CD14-positive monocyte (primary cell): ENCODE data around the gene EIF1AD. TPM values are rescaled to one million over a fixed set of nuclear protein-coding genes. Genes with fewer than 3 reads are reported as not detected.

Source experiments
- DNase-seq, 3 donors: peaks; one replicate each; pipeline ENCODE4 v3.0.0-alpha.2; 2011 to 2022
- H2AFZ ChIP-seq: 2 replicates; pipeline ENCODE4 v1.6.0; 2012; ENCODE audit warnings: mild to moderate bottlenecking, low read depth, low read length, inconsistent platforms; ENCODE audit not compliant: insufficient read depth, poor library complexity, severe bottlenecking
- H3K27ac ChIP-seq, 2 donors: 1 replicate in 1 of 2; 2 replicates in 1 of 2; pipeline ENCODE4 v1.5.1; 2012 to 2013; ENCODE audit warnings: low read length in 2 of 2, control low read depth in 1 of 2, inconsistent platforms in 1 of 2, low read depth in 1 of 2, mild to moderate bottlenecking in 1 of 2
- H3K27me3 ChIP-seq, 2 donors: one replicate each; pipeline versions ENCODE4 v1.6.0 to v1.6.1; 2011 to 2013; ENCODE audit warnings: low read length in 2 of 2; ENCODE audit not compliant: control insufficient read depth in 2 of 2, insufficient read depth in 2 of 2
- H3K36me3 ChIP-seq, 2 donors: replicated peaks in 1 of 2; 1 replicate in 1 of 2; 2 replicates in 1 of 2; pipeline versions ENCODE4 v1.5.1 to v1.6.1; 2012 to 2013; ENCODE audit warnings: low read length in 2 of 2, control low read depth in 1 of 2, inconsistent platforms in 1 of 2, mild to moderate bottlenecking in 1 of 2; ENCODE audit not compliant: insufficient read depth in 2 of 2, control insufficient read depth in 1 of 2
- H3K4me1 ChIP-seq, 2 donors: 1 replicate in 1 of 2; 2 replicates in 1 of 2; pipeline versions ENCODE4 v1.5.1 to v1.6.1; 2012 to 2013; ENCODE audit warnings: low read length in 2 of 2, control low read depth in 1 of 2, inconsistent platforms in 1 of 2, mild to moderate bottlenecking in 1 of 2, moderate library complexity in 1 of 2; ENCODE audit not compliant: insufficient read depth in 2 of 2, control insufficient read depth in 1 of 2
- H3K4me2 ChIP-seq: replicated peaks from 2 replicates; pipeline ENCODE3; 2012; ENCODE audit warnings: low read length, moderate library complexity, mild to moderate bottlenecking; ENCODE audit not compliant: poor library complexity, severe bottlenecking; ENCODE audit errors: extremely low read depth
- H3K4me3 ChIP-seq, 3 experiments: fragments of 200-600 bp in 1 of 3; sonication (generic) in 1 of 3; replicated peaks in 1 of 3; 1 replicate in 2 of 3; 2 replicates in 1 of 3; pipeline ENCODE4 v1.5.1; 2011 to 2013; ENCODE audit warnings: low read length in 3 of 3, mild to moderate bottlenecking in 3 of 3, control low read depth in 2 of 3, low read depth in 2 of 3, inconsistent platforms in 1 of 3, moderate library complexity in 1 of 3
- H3K79me2 ChIP-seq: 2 replicates; pipeline ENCODE4 v1.6.0; 2012; ENCODE audit warnings: mild to moderate bottlenecking, control low read depth, inconsistent platforms, low read length, moderate library complexity; ENCODE audit not compliant: insufficient read depth
- H3K9ac ChIP-seq: 2 replicates; pipeline ENCODE4 v1.6.0; 2017; ENCODE audit warnings: low read length, mild to moderate bottlenecking; ENCODE audit not compliant: insufficient read depth, poor library complexity, severe bottlenecking
- H3K9me3 ChIP-seq, 2 donors: replicated peaks in 1 of 2; 1 replicate in 1 of 2; 2 replicates in 1 of 2; pipeline versions ENCODE4 v1.5.1 to v1.6.1; 2012 to 2013; ENCODE audit warnings: low read length in 2 of 2, control low read depth in 1 of 2; ENCODE audit not compliant: control insufficient read depth in 1 of 2, insufficient read depth in 1 of 2
- H4K20me1 ChIP-seq: 2 replicates; pipeline ENCODE4 v1.6.0; 2012; ENCODE audit warnings: mild to moderate bottlenecking, low read length, control low read depth, moderate library complexity; ENCODE audit not compliant: insufficient read depth
- H3K27ac Mint-ChIP-seq, 7 donors: one replicate each; pipeline ENCODE4 v1.8.0; 2020; ENCODE audit warnings: mild to moderate bottlenecking in 7 of 7, mixed read lengths in 7 of 7, moderate library complexity in 6 of 7, inconsistent platforms in 2 of 7
- H3K27me3 Mint-ChIP-seq, 3 donors: one replicate each; pipeline ENCODE4 v1.8.0; 2021 to 2022; ENCODE audit warnings: low read depth in 3 of 3, mild to moderate bottlenecking in 3 of 3, mixed read lengths in 3 of 3, moderate library complexity in 3 of 3, inconsistent platforms in 1 of 3
- H3K36me3 Mint-ChIP-seq, 2 donors: one replicate each; pipeline ENCODE4 v1.8.0; 2020; ENCODE audit warnings: mixed read lengths in 2 of 2, inconsistent platforms in 1 of 2, mild to moderate bottlenecking in 1 of 2
- H3K4me1 Mint-ChIP-seq: one replicate; pipeline ENCODE4 v1.8.0; 2020; ENCODE audit warnings: mild to moderate bottlenecking, mixed read lengths
- H3K4me3 Mint-ChIP-seq, 2 donors: one replicate each; pipeline ENCODE4 v1.8.0; 2020; ENCODE audit warnings: mild to moderate bottlenecking in 2 of 2, mixed read lengths in 2 of 2, moderate library complexity in 1 of 2
- H3K9me3 Mint-ChIP-seq, 7 donors: one replicate each; pipeline ENCODE4 v1.8.0; 2020 to 2022; ENCODE audit warnings: mixed read lengths in 7 of 7, mild to moderate bottlenecking in 6 of 7, moderate library complexity in 6 of 7, inconsistent platforms in 2 of 7
- WGBS: methylation state at CpG from one replicate; pipeline ENCODE4 v1.1.5; 2013; ENCODE audit warnings: missing lambda C conversion rate; ENCODE audit not compliant: insufficient coverage; 5-methylcytosine and 5-hydroxymethylcytosine counted together
- intact Hi-C, 2 donors: fragments of 100-400 bp; cut with micrococcal nuclease; formaldehyde crosslinking; loops; one replicate each; pipeline versions ENCODE4 v1.15.0 to v1.15.1; 2023
- polyA minus RNA-seq: library from RNA; depleted of rRNA, polyadenylated mRNA; stranded (reverse); fragments of >200 nt; gene quantifications from 2 replicates; pipeline ENCODE4 v1.2.3, GENCODE V29; 2012
- polyA plus RNA-seq, 3 donors: library from polyadenylated mRNA; depleted of rRNA in 1 of 3; unstranded in 2 of 3; stranded (reverse) in 1 of 3; fragments of 300-500 nt in 2 of 3; fragments of >200 nt in 1 of 3; fragmentation: Illumina TruSeq in 2 of 3; gene quantifications; 1 replicate in 2 of 3; 2 replicates in 1 of 3; pipeline ENCODE4 v1.2.3, GENCODE V29; 2012 to 2021
- total RNA-seq, 12 experiments: library from RNA in 1 of 12; stranded (reverse) in 1 of 12; fragments of 120-200 nt in 1 of 12; gene quantifications; one replicate each; pipeline ENCODE4 v1.2.4 and lab custom pipeline; 2013 to 2026; ENCODE audit warnings: mixed read lengths in 6 of 12, inconsistent platforms in 1 of 12
- TF ChIP-seq, protein P1 (sequence below): fragments of 200-600 bp; IDR thresholded peaks from one replicate; pipeline ENCODE4 v1.8.0; 2022; ENCODE audit warnings: antibody characterized with exemption, mild to moderate bottlenecking

EIF1AD gene, protein sequence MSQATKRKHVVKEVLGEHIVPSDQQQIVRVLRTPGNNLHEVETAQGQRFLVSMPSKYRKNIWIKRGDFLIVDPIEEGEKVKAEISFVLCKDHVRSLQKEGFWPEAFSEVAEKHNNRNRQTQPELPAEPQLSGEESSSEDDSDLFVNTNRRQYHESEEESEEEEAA
- 31.5 TPM for total RNA-seq (2013)
- polyA plus RNA-seq (10 to 100 TPM; 16.4 to 23.1 (median 18.2) TPM), polyA minus RNA-seq (19.5 and 29.0 TPM in 2 replicates), total RNA-seq (lab: John Stamatoyannopoulos, UW) (15.9 to 53.3 (median 37.5) reads per million in 11 experiments)

DNA sequence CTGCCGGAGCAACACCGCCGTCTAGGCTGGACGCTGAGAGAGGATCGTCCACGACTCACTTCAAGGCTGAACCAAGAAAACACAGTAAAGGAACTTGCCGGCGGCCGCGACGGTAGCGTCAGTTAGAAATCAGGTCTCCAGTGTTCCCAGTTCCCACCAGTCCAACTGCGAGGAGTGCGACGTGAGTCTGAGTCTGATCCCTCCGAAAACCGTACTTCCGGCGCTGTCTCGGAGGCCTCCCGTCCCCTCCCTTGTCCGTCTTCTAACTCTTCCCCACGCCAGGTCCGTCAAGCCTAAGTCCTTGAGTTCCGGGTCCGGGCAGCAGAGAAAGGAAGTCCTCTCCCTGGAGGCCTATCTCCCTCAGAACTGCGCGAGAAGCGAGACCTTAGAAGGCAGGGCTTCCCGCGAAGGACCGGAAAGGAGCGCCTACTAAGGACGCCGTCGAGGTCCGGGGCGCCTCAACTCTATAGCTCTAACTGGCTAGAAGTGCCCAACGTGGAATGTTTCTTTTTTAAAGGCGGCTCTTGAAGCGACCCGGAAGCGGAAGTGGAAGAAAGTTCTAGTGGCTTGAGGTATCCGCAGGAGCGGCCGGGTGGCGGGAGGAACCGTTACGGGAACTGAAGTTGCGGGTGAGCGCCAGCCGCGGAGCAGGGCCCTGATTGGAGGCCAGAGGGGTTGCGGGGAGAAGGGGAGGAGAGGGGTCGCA is at the start of gene EIF1AD, which contains the start of gene BANF1:
TSS of gene EIF1AD (minus strand) at position 216 of the 706 bp plus-strand sequence. CDS start 1,768 bp downstream, outside the sequence.
TSS of gene BANF1 (plus strand) at position 562 of the 706 bp plus-strand sequence. CDS start 748 bp downstream, outside the sequence.
- Histone ChIP-seq H3K27me3 (no peaks in the 10 kb centered on the region), H3K36me3 (peaks cover 40 to 60% of the 10 kb centered on the region in 2 donors), H3K4me3 (peak within 1 kb of the TSS; percentile 62 to 97 (median 95)), H3K4me2 (peak within 1 kb of the TSS; percentile 89), H3K27ac (peak within 1 kb of the TSS; percentile 92 to 95), H3K9me3 (no peaks in the 10 kb centered on the region), H3K79me2 (peaks cover 45% of the 10 kb centered on the region), H3K4me1 (peaks cover 16 to 27% of the 10 kb centered on the region in 2 donors), H3K9ac (peak within 1 kb of the TSS; percentile 86), H4K20me1 (peaks cover 34% of the 10 kb centered on the region), H2AFZ (peak within 1 kb of the TSS; percentile 93)
- intact Hi-C loops, result loop anchor here (2.0 to 5.0 kb wide), 3 partner anchors 21 to 40 kb away; partner anchors contain the start of gene SART1 (in 1 of the 2)
- 0% methylated on average over 55 of the region's 55 CpGs for WGBS
- H3K27ac Mint-ChIP-seq, result peak within 1 kb of the TSS; percentile 98 to 100 (median 100)
- no peaks in the 10 kb centered on the region for H3K9me3 Mint-ChIP-seq
- H3K36me3 Mint-ChIP-seq, result peaks cover 42 to 64% of the 10 kb centered on the region in 2 donors
- DNase-seq, result peak; percentile 91 to 97 (median 95)
- peak within 1 kb of the TSS; percentile 97 to 98 for H3K4me3 Mint-ChIP-seq
- TF ChIP-seq, protein P1, sequence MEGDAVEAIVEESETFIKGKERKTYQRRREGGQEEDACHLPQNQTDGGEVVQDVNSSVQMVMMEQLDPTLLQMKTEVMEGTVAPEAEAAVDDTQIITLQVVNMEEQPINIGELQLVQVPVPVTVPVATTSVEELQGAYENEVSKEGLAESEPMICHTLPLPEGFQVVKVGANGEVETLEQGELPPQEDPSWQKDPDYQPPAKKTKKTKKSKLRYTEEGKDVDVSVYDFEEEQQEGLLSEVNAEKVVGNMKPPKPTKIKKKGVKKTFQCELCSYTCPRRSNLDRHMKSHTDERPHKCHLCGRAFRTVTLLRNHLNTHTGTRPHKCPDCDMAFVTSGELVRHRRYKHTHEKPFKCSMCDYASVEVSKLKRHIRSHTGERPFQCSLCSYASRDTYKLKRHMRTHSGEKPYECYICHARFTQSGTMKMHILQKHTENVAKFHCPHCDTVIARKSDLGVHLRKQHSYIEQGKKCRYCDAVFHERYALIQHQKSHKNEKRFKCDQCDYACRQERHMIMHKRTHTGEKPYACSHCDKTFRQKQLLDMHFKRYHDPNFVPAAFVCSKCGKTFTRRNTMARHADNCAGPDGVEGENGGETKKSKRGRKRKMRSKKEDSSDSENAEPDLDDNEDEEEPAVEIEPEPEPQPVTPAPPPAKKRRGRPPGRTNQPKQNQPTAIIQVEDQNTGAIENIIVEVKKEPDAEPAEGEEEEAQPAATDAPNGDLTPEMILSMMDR, result no peak
- H3K27me3 Mint-ChIP-seq, result no peaks in the 10 kb centered on the region
- peaks cover 18% of the 10 kb centered on the region for H3K4me1 Mint-ChIP-seq

DNA sequence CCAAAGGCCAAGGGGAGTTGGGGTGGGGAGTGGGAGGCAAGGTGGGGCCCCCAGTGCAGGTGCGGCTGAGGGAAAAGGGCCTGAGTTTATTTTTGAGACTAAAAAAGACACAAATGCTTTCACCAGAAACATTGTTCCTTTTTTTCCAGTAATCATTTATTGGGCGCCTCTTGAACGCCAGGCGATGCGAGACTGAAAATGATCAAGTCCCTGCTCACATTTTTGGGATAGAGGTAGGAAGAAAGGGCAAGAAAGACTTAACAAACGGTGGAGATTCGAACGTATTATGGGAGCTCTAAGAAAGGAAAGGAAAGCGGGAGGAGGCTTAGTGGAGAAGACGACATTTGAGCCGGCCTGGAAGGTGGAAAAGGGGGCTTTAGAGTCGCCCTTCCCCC is 49.4 kb upstream of the EIF1AD start:
- Histone ChIP-seq H4K20me1 (peaks cover 5% of the 10 kb centered on the region), H3K4me3 (peak overlapping the region; percentile 91 to 97 (median 94)), H3K36me3 (peaks cover 18 to 22% of the 10 kb centered on the region in 2 donors), H2AFZ (peak overlapping the region; percentile 94), H3K9me3 (no peaks in the 10 kb centered on the region), H3K27ac (peak overlapping the region; percentile 36 to 64), H3K4me2 (peak overlapping the region; percentile 85), H3K79me2 (peaks cover 36% of the 10 kb centered on the region), H3K9ac (peak overlapping the region; percentile 95), H3K4me1 (peaks cover 16 to 26% of the 10 kb centered on the region in 2 donors), H3K27me3 (peaks cover 2 to 19% of the 10 kb centered on the region in 2 donors)
- intact Hi-C loops, result no loop called here
- Mint-ChIP-seq H3K36me3 (peaks cover 23 to 31% of the 10 kb centered on the region in 2 donors), H3K27ac (peak overlapping the region; percentile 70 to 98 (median 85)), H3K27me3 (peaks cover 18 to 22% (median 18%) of the 10 kb centered on the region in 3 donors), H3K9me3 (peaks cover 0 to 4% (median 0%) of the 10 kb centered on the region in 7 donors), H3K4me1 (peaks cover 20% of the 10 kb centered on the region), H3K4me3 (peak overlapping the region; percentile 91 to 97)
- 8% methylated on average over 10 of the region's 12 CpGs for WGBS
- no peak for DNase-seq
- TF ChIP-seq, protein P1, result no peak
